Immature natural killer cell (primary cell): ENCODE data around the gene ZNF516. TPM values are rescaled to one million over a fixed set of nuclear protein-coding genes. Genes with fewer than 3 reads are reported as not detected.
A peak's percentile ranks its signal among the peaks of the same experiment; 100 is the strongest.

Experiments
- DNase-seq, 3 donors: peaks; one replicate each; pipeline ENCODE4 v3.0.0; 2022; ENCODE audit warnings: mixed read lengths in 1 of 3
- H3K27ac Mint-ChIP-seq, 6 donors: one replicate each; pipeline ENCODE4 v1.8.0; 2020; ENCODE audit warnings: mixed read lengths in 6 of 6, mild to moderate bottlenecking in 5 of 6, inconsistent platforms in 4 of 6, moderate library complexity in 3 of 6
- H3K27me3 Mint-ChIP-seq, 3 donors: one replicate each; pipeline ENCODE4 v1.8.0; 2020 to 2021; ENCODE audit warnings: low read depth in 3 of 3, mild to moderate bottlenecking in 3 of 3, mixed read lengths in 3 of 3, moderate library complexity in 3 of 3, inconsistent platforms in 1 of 3
- H3K36me3 Mint-ChIP-seq, 3 donors: one replicate each; pipeline ENCODE4 v1.8.0; 2020; ENCODE audit warnings: mixed read lengths in 3 of 3, inconsistent platforms in 2 of 3, mild to moderate bottlenecking in 2 of 3
- H3K4me1 Mint-ChIP-seq, 2 donors: one replicate each; pipeline ENCODE4 v1.8.0; 2020; ENCODE audit warnings: inconsistent platforms in 2 of 2, mild to moderate bottlenecking in 2 of 2, mixed read lengths in 2 of 2, moderate library complexity in 1 of 2
- H3K4me3 Mint-ChIP-seq, 5 donors: one replicate each; pipeline ENCODE4 v1.8.0; 2020; ENCODE audit warnings: mild to moderate bottlenecking in 5 of 5, mixed read lengths in 5 of 5, inconsistent platforms in 3 of 5, moderate library complexity in 3 of 5
- H3K9me3 Mint-ChIP-seq, 6 donors: one replicate each; pipeline ENCODE4 v1.8.0; 2020; ENCODE audit warnings: mild to moderate bottlenecking in 6 of 6, mixed read lengths in 6 of 6, inconsistent platforms in 4 of 6, moderate library complexity in 3 of 6
- polyA plus RNA-seq, 3 donors: library from polyadenylated mRNA; unstranded; fragments of 300-500 nt; fragmentation: Illumina TruSeq; gene quantifications; one replicate each; pipeline ENCODE4 v1.2.3, GENCODE V29; 2021

ZNF516 gene
- polyA plus RNA-seq, 3 donors from 2014 or later = 1.2 to 6.1 (median 2.0) TPM

DNA sequence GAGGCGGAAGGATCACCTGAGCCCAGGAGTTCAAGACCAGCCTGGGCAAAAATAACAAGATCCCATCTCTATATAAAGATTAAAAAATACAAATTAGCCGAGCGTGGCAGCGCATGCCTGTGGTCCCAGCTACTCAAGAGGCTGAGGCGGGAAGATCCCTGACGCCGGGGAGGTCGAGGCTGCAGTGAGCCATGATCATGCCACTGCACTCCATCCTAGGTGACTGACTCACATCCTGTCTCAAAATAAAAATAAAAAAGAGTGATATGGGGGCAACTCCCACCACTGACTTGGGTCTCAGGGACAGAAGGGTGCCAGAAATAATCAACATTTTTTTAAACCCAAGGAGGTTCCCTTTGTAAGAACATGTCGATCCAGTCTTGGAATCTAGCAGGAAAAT, 37.6 kb downstream of the ZNF516 start:
- no peak overlapping the region for H3K4me3 Mint-ChIP-seq
- no peak overlapping the region for H3K27ac Mint-ChIP-seq
- no peak for DNase-seq

DNA sequence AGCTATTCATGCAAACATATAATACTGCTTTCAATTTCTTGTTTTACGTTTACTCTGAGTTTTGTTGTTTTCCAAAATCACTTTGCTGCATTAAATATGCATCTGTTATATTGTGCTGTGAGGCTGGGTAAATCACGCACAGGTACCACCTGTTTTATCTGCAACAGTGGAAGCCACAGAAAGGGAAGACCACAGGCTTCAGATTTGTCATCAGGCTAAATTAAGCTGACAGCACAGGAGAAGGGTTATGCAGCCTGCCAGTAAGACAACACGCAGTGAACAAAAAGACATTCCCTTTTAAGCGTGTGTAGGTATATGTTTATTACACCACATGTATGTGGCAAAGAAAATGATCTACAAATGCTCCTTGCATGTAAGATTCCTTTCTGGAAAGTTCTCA, 38.2 kb downstream of the ZNF516 start:
- Mint-ChIP-seq H3K36me3 (peaks cover 0 to 5% (median 0%) of the 10 kb centered on the region in 3 donors), H3K27ac (no peak overlapping the region), H3K27me3 (no peaks in the 10 kb centered on the region), H3K4me1 (peaks cover 29 to 36% of the 10 kb centered on the region in 2 donors), H3K9me3 (no peaks in the 10 kb centered on the region), H3K4me3 (no peak overlapping the region)
- no peak for DNase-seq

More for the DNA sequence above, 37.6 kb downstream of the ZNF516 start:
- H3K27me3 Mint-ChIP-seq = no peaks in the 10 kb centered on the region
- H3K9me3 Mint-ChIP-seq = no peaks in the 10 kb centered on the region
- H3K36me3 Mint-ChIP-seq = peaks cover 0 to 11% (median 0%) of the 10 kb centered on the region in 3 donors
- peaks cover 23 to 32% of the 10 kb centered on the region in 2 donors for H3K4me1 Mint-ChIP-seq

DNA sequence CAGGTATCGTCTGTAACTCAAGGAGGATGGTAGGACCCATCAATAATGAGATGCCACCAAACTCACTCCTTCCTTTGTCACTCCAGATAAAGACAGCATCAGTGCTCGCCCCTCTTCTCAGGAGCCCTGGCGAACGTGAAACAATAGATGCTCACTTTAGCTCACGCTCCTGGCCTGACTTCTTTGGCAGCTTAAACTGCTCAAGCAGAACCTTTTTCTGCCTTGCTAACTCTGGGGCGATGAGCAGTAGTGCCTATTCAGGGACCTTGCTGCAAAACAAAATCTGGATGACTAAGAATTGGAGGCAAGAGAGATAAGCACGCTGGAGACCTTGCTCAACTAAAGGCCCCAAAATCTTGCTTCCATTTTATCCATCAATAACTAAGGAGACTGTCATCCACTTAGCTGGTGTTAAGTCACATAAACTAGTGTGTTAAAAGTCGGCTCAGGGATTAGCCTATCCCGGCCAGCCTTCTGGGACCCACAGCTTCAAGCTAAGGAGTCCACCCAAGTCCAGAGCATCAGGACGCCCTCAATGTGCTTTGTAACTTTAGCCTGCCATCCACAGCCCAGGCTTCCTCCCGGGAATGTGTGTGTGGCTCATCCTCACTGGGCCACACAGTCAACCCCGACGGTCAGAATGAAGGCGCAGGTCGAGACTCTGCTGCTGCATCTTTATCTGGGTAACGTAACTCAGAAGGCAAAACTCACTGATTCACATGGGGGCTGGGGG, 38.9 kb downstream of the ZNF516 start:
- Mint-ChIP-seq H3K27me3 (peaks cover 0 to 3% (median 0%) of the 10 kb centered on the region in 3 donors), H3K4me1 (peaks cover 36 to 42% of the 10 kb centered on the region in 2 donors), H3K27ac (peak overlapping the region in 1 of 6 donors; percentile 34), H3K9me3 (no peaks in the 10 kb centered on the region), H3K4me3 (no peak overlapping the region), H3K36me3 (peaks cover 0 to 5% (median 0%) of the 10 kb centered on the region in 3 donors)
- DNase-seq = no peak

DNA sequence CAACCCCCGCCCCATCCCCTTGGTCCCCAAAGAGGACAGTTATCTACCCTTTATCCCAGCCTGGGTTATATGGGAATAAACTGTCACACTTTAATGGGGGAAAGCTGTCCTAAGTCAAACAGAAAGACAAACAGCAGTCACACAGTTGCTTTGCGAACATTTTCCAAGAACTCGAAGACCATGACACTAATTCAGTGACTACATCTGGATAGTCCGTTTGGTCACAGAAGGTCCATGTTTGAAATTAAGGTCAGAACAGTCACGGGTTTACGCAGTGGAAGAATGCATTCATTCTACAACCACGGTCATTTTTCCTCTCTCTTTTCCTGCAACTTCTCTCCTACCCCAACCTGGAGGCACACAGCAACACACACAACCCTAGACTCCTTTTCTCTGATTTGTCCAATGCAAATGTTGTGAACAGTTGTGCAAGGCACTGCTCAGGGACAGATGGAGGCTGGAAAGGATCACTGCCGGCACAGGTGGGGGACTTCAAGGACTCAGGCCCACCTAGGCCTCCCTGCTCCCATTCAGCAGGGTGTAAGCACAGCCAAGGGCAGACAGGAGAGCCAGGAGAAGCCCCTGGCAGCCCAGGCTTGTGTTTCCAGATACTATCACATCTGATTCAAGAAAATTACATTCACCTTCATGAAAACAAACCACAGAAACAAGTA, 39.9 kb downstream of the ZNF516 start:
- Mint-ChIP-seq H3K27me3 (peaks cover 0 to 3% (median 1%) of the 10 kb centered on the region in 3 donors), H3K9me3 (no peaks in the 10 kb centered on the region)

DNA sequence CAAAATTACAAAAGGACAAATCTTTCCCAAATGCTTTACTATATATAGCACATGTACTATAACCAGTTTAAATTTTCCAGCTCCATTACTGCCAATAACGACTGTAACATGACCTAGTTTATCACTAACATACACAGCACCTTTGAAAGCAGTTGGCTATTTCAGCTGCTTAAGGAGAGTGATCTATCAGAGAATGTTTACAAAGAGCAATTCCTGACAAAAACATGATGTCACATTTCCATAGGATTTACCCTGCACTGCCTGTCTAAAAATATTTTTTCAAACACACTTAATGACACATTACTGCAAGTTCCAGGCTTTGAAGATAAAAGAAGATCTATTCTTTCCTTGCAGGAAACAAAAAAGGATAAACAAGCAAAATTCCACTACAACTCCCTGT, 40.6 kb downstream of the ZNF516 start:
- H3K27me3 Mint-ChIP-seq = peaks cover 0 to 3% (median 1%) of the 10 kb centered on the region in 3 donors
- H3K4me1 Mint-ChIP-seq = peaks cover 53 to 54% of the 10 kb centered on the region in 2 donors
- H3K9me3 Mint-ChIP-seq = no peaks in the 10 kb centered on the region
- peak overlapping the region in 1 of 6 donors; percentile 32 for H3K27ac Mint-ChIP-seq
- no peak for DNase-seq
- H3K4me3 Mint-ChIP-seq = no peak overlapping the region
- H3K36me3 Mint-ChIP-seq = peaks cover 0 to 5% (median 0%) of the 10 kb centered on the region in 3 donors

More for the DNA sequence above, 39.9 kb downstream of the ZNF516 start:
- H3K36me3 Mint-ChIP-seq = peaks cover 0 to 5% (median 0%) of the 10 kb centered on the region in 3 donors
- no peak overlapping the region for H3K4me3 Mint-ChIP-seq
- DNase-seq = no peak
- no peak overlapping the region for H3K27ac Mint-ChIP-seq
- peaks cover 46 to 48% of the 10 kb centered on the region in 2 donors for H3K4me1 Mint-ChIP-seq

DNA sequence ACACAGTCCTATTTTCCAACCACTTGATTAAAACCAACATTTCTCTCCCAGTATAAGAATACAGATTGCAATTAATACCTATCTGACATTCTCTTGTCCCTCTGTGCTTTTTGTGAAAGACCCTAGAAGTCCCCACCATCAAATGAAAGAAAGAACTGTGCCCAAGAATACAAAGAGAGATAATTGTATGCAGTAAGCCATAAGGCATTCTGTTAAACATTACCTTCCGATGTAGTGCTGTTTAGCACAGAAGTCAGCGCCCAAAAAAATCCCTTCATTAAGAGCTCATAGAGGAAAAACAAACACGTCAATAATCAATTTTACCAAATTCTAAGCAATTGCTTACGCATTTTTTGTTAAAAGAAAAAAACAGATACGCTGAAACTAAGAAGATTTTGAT, 41.1 kb downstream of the ZNF516 start:
- no peaks in the 10 kb centered on the region for H3K9me3 Mint-ChIP-seq
- H3K4me3 Mint-ChIP-seq = no peak overlapping the region

DNA sequence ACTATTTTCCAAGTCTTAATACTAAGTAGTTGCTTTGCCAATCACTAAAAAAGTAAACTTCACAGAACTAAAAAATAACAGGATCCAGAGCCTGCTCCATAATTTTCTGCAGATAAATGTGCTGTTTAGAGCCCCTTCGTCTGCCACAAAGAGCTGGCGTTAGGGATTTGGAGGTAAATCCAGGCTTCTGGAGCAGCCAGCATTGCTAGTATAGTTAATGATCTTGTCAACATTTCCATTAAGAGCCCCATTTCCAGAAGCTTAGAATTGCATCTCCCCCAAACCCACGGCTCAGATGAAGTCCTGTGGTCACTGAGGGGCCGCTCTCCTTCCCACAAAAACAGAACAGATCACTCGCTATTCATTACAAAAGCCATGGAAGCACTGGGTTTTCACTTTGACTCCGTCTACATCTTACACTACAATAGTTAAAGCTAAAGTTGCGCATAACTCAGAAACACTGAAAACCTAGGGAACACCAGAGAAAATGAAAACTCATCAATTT, 41.9 kb downstream of the ZNF516 start:
- Mint-ChIP-seq H3K27me3 (peaks cover 0 to 3% (median 1%) of the 10 kb centered on the region in 3 donors), H3K4me1 (peaks cover 62 to 66% of the 10 kb centered on the region in 2 donors), H3K36me3 (no peaks in the 10 kb centered on the region), H3K27ac (peak overlapping the region in 1 of 6 donors; percentile 21), H3K9me3 (no peaks in the 10 kb centered on the region), H3K4me3 (no peak overlapping the region)
- DNase-seq = no peak

More for the DNA sequence above, 41.1 kb downstream of the ZNF516 start:
- H3K27ac Mint-ChIP-seq = no peak overlapping the region
- H3K4me1 Mint-ChIP-seq = peaks cover 58 to 59% of the 10 kb centered on the region in 2 donors
- H3K27me3 Mint-ChIP-seq = peaks cover 0 to 3% (median 1%) of the 10 kb centered on the region in 3 donors
- peaks cover 0 to 5% (median 0%) of the 10 kb centered on the region in 3 donors for H3K36me3 Mint-ChIP-seq
- DNase-seq = no peak

DNA sequence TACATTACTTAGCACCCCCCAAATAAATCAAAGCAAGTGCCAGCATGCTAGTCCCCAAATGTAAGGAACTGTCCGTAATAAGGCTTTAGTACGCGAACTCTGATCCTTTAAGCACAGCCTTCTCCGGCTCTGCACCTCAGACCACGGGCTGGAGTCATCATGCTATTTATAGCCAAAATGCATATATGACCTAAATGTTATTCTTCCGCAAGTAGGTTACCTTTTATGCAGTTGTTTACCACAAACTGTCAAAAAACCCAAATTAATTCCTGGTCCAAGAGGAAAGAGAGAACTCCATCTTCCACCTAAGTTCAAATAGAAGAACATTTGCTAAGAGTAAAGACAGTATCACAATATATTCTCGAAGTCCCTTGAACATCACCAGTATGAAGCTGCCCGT, 42.7 kb downstream of the ZNF516 start:
- Mint-ChIP-seq H3K27ac (peak overlapping the region in 3 of 6 donors; percentile 36 to 91 (median 88)), H3K36me3 (no peaks in the 10 kb centered on the region), H3K9me3 (no peaks in the 10 kb centered on the region), H3K4me3 (peak overlapping the region; percentile 35 to 97 (median 93)), H3K27me3 (peaks cover 0 to 3% (median 1%) of the 10 kb centered on the region in 3 donors), H3K4me1 (peaks cover 65 to 67% of the 10 kb centered on the region in 2 donors)
- no peak for DNase-seq

DNA sequence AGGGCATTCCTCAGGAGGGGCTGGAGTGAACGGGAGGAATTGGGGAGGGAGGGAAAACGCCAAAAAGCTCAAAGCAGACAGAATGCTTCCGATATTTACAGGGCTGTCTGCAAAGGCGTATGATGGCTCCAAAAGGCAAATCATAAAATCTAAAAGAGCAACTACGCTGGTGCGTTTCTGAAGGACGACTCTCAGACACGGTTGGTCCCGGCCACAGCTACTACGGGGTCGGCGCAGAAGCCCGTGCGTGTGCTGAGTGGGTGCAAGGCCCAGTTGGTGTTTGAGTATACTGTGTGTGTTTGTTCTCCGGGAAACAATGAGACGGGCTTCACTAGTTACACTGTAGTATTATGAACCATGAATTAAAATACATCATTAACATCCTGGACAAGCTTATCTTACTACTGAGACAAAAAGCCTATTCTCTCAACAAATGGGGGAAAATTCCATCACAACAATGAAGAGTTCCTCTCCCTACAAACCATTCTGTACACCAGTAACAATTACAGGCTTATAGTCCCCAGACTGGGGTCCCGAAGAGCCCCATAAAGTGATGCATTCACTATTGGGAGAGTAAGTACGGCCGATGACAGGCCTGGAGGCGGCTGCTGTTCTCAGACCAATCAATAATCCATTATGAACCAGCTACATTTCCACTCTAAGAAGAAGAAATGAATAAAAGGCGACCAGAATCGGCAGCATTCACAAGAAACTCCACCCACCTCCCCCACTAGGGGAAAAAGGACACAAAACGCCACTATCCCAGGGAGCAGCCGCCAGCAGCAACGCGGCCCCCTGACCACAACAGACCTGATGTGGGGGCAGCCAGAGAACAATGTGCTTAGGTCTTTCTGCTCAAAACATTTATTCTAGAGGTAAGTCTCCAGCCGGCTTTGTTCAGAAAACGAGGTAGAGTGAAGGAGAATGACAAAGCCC, 43.4 kb downstream of the ZNF516 start:
- Mint-ChIP-seq H3K4me1 (peaks cover 65 to 68% of the 10 kb centered on the region in 2 donors), H3K9me3 (no peaks in the 10 kb centered on the region), H3K4me3 (peak overlapping the region; percentile 88 to 97 (median 93)), H3K36me3 (no peaks in the 10 kb centered on the region), H3K27me3 (peaks cover 0 to 3% (median 1%) of the 10 kb centered on the region in 3 donors), H3K27ac (peak overlapping the region; percentile 58 to 95 (median 90))
- no peak for DNase-seq

DNA sequence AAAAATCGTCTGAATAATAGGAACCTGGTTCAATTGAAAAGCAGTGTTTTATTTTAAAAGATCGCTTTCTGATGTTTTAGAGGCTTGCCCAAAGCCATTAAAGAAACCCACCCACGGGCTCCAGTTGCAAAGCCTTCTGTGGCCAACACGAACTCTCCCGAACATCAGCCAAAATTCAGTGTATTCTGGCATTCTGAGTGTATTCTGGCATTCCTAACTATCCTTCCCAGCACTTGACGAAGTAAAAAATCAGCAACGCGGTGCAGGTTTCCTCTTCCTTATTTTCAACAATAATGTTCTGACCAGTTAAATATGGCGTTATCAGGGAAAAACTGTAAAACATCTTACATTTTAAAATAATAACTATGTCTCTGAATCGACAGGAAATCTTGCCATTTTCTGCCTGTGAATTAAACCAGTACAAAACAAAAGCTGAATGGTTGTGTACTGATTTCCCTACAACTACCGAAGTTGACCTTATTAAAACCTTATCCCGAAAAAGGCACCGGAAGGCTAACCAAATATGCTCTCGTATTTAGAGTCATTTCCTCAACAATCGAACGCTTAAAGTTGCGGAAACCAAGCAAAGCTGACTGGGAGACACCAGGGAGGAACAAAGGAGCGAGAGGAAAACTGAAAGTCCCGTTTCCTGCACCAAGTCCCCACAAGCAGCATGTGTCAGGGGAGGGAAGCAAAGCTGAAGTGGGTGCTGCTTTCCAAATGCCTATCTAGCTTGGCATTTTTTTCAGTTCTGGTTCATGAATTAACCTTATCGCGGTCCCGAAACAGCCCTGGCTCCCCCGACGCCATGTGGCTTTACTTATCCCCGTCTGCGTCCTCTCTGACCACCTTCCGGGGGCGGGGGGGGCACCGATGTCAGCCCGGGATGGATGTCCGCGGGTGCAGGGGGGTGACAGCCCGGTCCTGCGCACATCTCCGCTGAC, 44.3 kb downstream of the ZNF516 start:
- DNase-seq = peak; percentile 28 to 32 (median 29)
- Mint-ChIP-seq H3K27me3 (peaks cover 0 to 3% (median 1%) of the 10 kb centered on the region in 3 donors), H3K4me3 (peak overlapping the region; percentile 88 to 97 (median 93)), H3K9me3 (peaks cover 0 to 1% (median 0%) of the 10 kb centered on the region in 6 donors), H3K27ac (peak overlapping the region; percentile 58 to 95 (median 90)), H3K36me3 (no peaks in the 10 kb centered on the region), H3K4me1 (peaks cover 72 to 77% of the 10 kb centered on the region in 2 donors)

DNA sequence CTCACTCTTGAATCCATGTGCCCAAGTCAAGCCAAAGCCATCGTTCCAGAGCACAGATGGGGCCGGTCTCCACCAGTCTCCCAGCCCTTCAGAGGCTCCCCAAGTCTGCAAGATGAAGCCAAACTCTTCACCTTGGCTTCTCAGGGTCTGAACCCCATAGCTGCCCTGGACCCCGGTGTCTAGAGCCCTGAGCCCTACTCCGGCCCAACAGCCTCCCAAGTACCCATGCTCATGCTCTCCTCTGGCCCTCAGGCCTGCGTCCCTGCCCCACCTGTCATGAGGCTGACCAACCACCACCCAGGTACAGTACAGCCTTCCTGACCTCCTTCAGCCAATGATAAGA, 46.0 kb downstream of the ZNF516 start:
- Mint-ChIP-seq H3K27me3 (peaks cover 0 to 3% (median 1%) of the 10 kb centered on the region in 3 donors), H3K4me3 (peak overlapping the region; percentile 17 to 93 (median 82)), H3K27ac (peak overlapping the region; percentile 31 to 92 (median 63)), H3K4me1 (peaks cover 83 to 91% of the 10 kb centered on the region in 2 donors), H3K36me3 (no peaks in the 10 kb centered on the region), H3K9me3 (peaks cover 0 to 1% (median 0%) of the 10 kb centered on the region in 6 donors)
- DNase-seq = no peak
